ENCODE measurements around the gene SIRT7.

DNA sequence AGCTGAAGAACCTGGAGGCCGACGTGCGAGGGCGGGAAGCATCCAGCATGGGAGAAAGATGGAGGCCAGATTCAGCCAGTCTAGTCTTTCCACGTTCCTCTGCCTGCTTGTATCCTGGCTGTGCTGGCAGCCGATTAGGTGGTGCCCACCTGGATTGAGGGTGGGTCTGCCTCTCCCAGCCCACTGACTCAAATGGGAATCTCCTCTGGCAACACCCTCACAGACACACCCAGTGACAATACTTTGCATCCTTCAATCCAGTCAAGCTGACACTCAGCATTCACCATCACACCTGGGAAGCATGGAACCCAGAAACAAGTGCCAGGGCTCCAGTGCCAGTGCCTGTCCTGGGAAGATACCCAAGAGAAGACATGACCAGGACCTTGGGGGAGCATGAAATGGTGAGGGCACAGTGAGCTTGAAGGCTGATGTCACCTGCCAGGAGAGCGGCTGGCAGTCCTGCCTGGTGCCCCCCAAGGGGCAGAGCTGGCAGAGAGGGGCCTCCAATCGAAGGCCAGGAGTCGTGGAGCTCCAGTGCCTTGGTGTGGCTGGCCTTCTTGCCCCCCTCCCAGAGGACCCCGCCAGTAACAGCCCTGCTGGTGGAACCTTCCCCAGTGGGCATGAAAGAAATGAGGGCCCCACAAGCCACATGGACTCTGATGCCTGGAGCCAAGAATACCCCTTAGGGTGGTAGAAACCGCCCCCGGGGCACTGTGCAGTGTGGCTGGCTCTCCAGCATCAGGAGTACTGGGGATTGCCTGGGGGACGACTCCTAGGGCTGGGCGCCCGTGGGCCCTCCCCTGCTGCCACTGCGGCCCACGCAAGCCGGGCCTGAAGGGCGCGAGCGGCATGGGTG is 16.6 kb downstream of the SIRT7 start:
- TF ChIP-seq, protein P1, sequence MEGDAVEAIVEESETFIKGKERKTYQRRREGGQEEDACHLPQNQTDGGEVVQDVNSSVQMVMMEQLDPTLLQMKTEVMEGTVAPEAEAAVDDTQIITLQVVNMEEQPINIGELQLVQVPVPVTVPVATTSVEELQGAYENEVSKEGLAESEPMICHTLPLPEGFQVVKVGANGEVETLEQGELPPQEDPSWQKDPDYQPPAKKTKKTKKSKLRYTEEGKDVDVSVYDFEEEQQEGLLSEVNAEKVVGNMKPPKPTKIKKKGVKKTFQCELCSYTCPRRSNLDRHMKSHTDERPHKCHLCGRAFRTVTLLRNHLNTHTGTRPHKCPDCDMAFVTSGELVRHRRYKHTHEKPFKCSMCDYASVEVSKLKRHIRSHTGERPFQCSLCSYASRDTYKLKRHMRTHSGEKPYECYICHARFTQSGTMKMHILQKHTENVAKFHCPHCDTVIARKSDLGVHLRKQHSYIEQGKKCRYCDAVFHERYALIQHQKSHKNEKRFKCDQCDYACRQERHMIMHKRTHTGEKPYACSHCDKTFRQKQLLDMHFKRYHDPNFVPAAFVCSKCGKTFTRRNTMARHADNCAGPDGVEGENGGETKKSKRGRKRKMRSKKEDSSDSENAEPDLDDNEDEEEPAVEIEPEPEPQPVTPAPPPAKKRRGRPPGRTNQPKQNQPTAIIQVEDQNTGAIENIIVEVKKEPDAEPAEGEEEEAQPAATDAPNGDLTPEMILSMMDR (IDR thresholded peaks at IDR 0.05), result no peak
- TF ChIP-seq EP300 (IDR thresholded peaks at IDR 0.05) (no peak), POLR2AphosphoS5 (IDR thresholded peaks at IDR 0.05) (no peak)
